Measurements from ENCODE around the gene ABCA1.

Gene ABCA1

DNA sequence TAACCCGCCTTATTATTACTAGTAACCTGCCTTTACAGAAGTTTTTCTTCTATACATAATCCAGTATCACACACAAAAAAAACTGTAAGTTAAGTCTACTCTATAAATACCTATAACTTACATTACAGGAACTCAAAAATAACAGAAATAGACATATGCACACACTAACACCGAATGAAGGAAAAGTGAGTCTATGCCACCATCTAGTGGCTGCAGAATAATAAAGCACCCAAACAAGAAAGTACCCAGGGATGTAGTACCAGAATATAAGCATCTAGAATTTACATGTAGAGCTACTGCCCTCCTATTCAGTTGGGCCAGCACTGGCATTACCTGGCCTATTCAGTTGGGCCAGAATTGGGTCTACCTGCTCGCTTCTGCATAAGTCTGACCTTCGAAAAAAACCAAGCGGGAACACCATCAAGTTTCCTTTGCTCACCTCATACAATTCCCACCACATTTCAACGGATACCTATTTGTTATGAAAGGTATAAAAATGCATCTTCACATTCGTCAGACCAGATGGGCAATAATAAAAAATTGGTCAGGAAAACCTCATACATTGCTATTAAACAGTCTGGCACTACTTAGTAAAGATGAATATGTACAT is 184.5 kb downstream of the ABCA1 start:
- no peaks in the 10 kb centered on the region for H3K9me3 Mint-ChIP-seq
- H3K27ac Mint-ChIP-seq = no peak overlapping the region
- H3K4me3 Mint-ChIP-seq = no peak overlapping the region
- peaks cover 5% of the 10 kb centered on the region for H3K36me3 Mint-ChIP-seq
- DNase-seq (ENCODE audit: low spot score in 2 of 2) (peak in 1 of 2 donors; percentile 49), ATAC-seq (peak; percentile 31)
- H3K4me1 Mint-ChIP-seq = peaks cover 17% of the 10 kb centered on the region

DNA sequence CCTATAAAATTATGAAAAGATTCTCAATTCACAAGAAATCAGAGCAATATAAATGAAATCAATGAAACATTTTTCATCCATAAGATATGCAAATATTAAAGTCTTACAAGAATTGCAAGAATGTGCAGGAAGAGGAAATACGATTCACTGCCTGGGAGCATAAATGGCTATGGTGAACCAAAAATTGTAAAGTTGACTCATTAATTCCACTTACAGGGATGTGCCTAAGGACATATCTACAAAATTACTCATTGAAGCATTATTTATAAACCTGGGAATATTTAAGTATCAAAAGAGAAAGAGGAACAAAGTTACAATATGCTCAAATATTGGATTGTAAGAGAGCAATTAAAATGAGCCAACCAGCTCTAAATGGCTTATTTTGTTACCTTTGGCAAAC is 187.3 kb downstream of the ABCA1 start:
- no peak overlapping the region for H3K27ac Mint-ChIP-seq
- DNase-seq (ENCODE audit: low spot score in 2 of 2) = no peak
- H3K4me3 Mint-ChIP-seq = no peak overlapping the region

DNA sequence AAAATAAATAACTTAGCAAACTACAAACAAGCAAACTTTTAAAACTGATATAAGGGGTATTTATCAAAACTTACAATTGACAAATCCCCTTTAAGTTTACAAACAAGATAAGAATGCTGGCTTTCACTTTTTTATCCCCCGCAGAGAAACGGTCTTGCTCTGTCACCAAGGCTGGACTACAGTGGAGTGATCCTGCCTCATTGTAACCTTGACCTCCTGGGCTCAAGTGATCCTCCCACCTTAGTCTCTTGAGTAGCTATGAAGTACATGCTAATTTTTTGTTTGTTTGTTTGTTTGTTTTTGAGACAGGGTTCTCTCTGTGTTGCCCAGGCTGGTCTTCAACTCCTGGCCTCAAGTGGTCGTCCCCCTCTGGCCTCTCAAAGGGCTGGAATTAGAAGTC is 189.5 kb downstream of the ABCA1 start:
- ATAC-seq (no peak), DNase-seq (ENCODE audit: low spot score in 2 of 2) (no peak)
- Mint-ChIP-seq H3K4me3 (no peak overlapping the region), H3K4me1 (no peaks in the 10 kb centered on the region), H3K27ac (peak overlapping the region; percentile 5), H3K36me3 (no peaks in the 10 kb centered on the region), H3K9me3 (no peaks in the 10 kb centered on the region)

More for the DNA sequence above, 187.3 kb downstream of the ABCA1 start:
- Mint-ChIP-seq H3K9me3 (no peaks in the 10 kb centered on the region), H3K4me1 (no peaks in the 10 kb centered on the region), H3K36me3 (no peaks in the 10 kb centered on the region)
- no peak for ATAC-seq

Measured in stimulated activated effector memory CD8-positive, alpha-beta T cell treated with anti-CD3 and anti-CD28 coated beads, Interleukin-12 subunit alpha, Interleukin-12 subunit beta, amount 100 ng/mL, for 72 hours (primary cell).